ENCODE measurements around the gene CUX1.
"Not testable (repeated sequence)": the region's sequence is repeated elsewhere in the genome, so short reads cannot be mapped to it uniquely, and the experiment has no call there.

The CUX1 gene

GRCh38 chr7:102169651-102170392 is 352.4 kb downstream of the CUX1 start:
- H3K9ac ChIP-seq (ENCODE audit: low read length): peak overlapping the region; percentile 30
- DNase-seq (ENCODE audit: low read depth): peak; percentile 29
- peaks cover 12% of the 10 kb centered on the region for H3K36me3 ChIP-seq (ENCODE audit: control insufficient read depth, insufficient read depth, low read length, severe bottlenecking)
- H3K9me3 ChIP-seq (ENCODE audit: control insufficient read depth, low read length): no peaks in the 10 kb centered on the region
- peaks cover 17% of the 10 kb centered on the region for H3K4me1 ChIP-seq (ENCODE audit: control insufficient read depth, insufficient read depth, low read length)
- H3K4me3 ChIP-seq (ENCODE audit: low read length): peak overlapping the region; percentile 42
- H3K27me3 ChIP-seq (replicated peaks; ENCODE audit: control insufficient read depth, insufficient read depth, low read length): no peaks in the 10 kb centered on the region

GRCh38 chr7:102170393-102170970 is 353.1 kb downstream of the CUX1 start:
- DNase-seq (ENCODE audit: low read depth): no peak
- no peaks in the 10 kb centered on the region for H3K27me3 ChIP-seq (replicated peaks; ENCODE audit: control insufficient read depth, insufficient read depth, low read length)
- H3K36me3 ChIP-seq (ENCODE audit: control insufficient read depth, insufficient read depth, low read length, severe bottlenecking): peaks cover 12% of the 10 kb centered on the region
- H3K9me3 ChIP-seq (ENCODE audit: control insufficient read depth, low read length): no peaks in the 10 kb centered on the region
- peak overlapping the region; percentile 42 for H3K4me3 ChIP-seq (ENCODE audit: low read length)
- peaks cover 17% of the 10 kb centered on the region for H3K4me1 ChIP-seq (ENCODE audit: control insufficient read depth, insufficient read depth, low read length)
- H3K9ac ChIP-seq (ENCODE audit: low read length): peak overlapping the region; percentile 30

- DNase-seq (ENCODE audit: low read depth): no peak
- Histone ChIP-seq H3K36me3 (ENCODE audit: control insufficient read depth, insufficient read depth, low read length, severe bottlenecking) (peaks cover 13% of the 10 kb centered on the region), H3K4me3 (ENCODE audit: low read length) (no peak overlapping the region), H3K9ac (ENCODE audit: low read length) (no peak overlapping the region), H3K4me1 (ENCODE audit: control insufficient read depth, insufficient read depth, low read length) (peaks cover 17% of the 10 kb centered on the region), H3K27me3 (replicated peaks; ENCODE audit: control insufficient read depth, insufficient read depth, low read length) (no peaks in the 10 kb centered on the region), H3K9me3 (ENCODE audit: control insufficient read depth, low read length) (no peaks in the 10 kb centered on the region)
Measured at GRCh38 chr7:102173669-102174068, 356.2 kb downstream of the CUX1 start.

GRCh38 chr7:102175423-102176170 is 358.2 kb downstream of the CUX1 start:
- H3K27me3 ChIP-seq (replicated peaks; ENCODE audit: control insufficient read depth, insufficient read depth, low read length): no peaks in the 10 kb centered on the region
- H3K9ac ChIP-seq (ENCODE audit: low read length): no peak overlapping the region
- H3K9me3 ChIP-seq (ENCODE audit: control insufficient read depth, low read length): no peaks in the 10 kb centered on the region
- DNase-seq (ENCODE audit: low read depth): no peak
- H3K36me3 ChIP-seq (ENCODE audit: control insufficient read depth, insufficient read depth, low read length, severe bottlenecking): peaks cover 20% of the 10 kb centered on the region
- H3K4me3 ChIP-seq (ENCODE audit: low read length): no peak overlapping the region
- H3K4me1 ChIP-seq (ENCODE audit: control insufficient read depth, insufficient read depth, low read length): peaks cover under 1% of the 10 kb centered on the region

GRCh38 chr7:102178410-102178809 is 361.0 kb downstream of the CUX1 start:
- Histone ChIP-seq H3K36me3 (ENCODE audit: control insufficient read depth, insufficient read depth, low read length, severe bottlenecking) (peaks cover 19% of the 10 kb centered on the region), H3K27me3 (replicated peaks; ENCODE audit: control insufficient read depth, insufficient read depth, low read length) (no peaks in the 10 kb centered on the region)

GRCh38 chr7:102180727-102181126 is 363.3 kb downstream of the CUX1 start:
- no peak overlapping the region for H3K4me3 ChIP-seq (ENCODE audit: low read length)
- no peaks in the 10 kb centered on the region for H3K9me3 ChIP-seq (ENCODE audit: control insufficient read depth, low read length)
- no peaks in the 10 kb centered on the region for H3K27me3 ChIP-seq (replicated peaks; ENCODE audit: control insufficient read depth, insufficient read depth, low read length)
- DNase-seq (ENCODE audit: low read depth): no peak
- H3K9ac ChIP-seq (ENCODE audit: low read length): no peak overlapping the region
- H3K4me1 ChIP-seq (ENCODE audit: control insufficient read depth, insufficient read depth, low read length): no peaks in the 10 kb centered on the region
- peaks cover 18% of the 10 kb centered on the region for H3K36me3 ChIP-seq (ENCODE audit: control insufficient read depth, insufficient read depth, low read length, severe bottlenecking)

More at GRCh38 chr7:102178410-102178809, 361.0 kb downstream of the CUX1 start:
- no peak for DNase-seq (ENCODE audit: low read depth)
- Histone ChIP-seq H3K4me3 (ENCODE audit: low read length) (no peak overlapping the region), H3K9me3 (ENCODE audit: control insufficient read depth, low read length) (no peaks in the 10 kb centered on the region), H3K9ac (ENCODE audit: low read length) (no peak overlapping the region), H3K4me1 (ENCODE audit: control insufficient read depth, insufficient read depth, low read length) (no peaks in the 10 kb centered on the region)

- Histone ChIP-seq H3K4me1 (ENCODE audit: control insufficient read depth, insufficient read depth, low read length) (no peaks in the 10 kb centered on the region), H3K27me3 (replicated peaks; ENCODE audit: control insufficient read depth, insufficient read depth, low read length) (no peaks in the 10 kb centered on the region), H3K36me3 (ENCODE audit: control insufficient read depth, insufficient read depth, low read length, severe bottlenecking) (peaks cover 21% of the 10 kb centered on the region), H3K9me3 (ENCODE audit: control insufficient read depth, low read length) (no peaks in the 10 kb centered on the region), H3K9ac (ENCODE audit: low read length) (no peak overlapping the region), H3K4me3 (ENCODE audit: low read length) (no peak overlapping the region)
- DNase-seq (ENCODE audit: low read depth): no peak
Measured at GRCh38 chr7:102181517-102181916, 364.1 kb downstream of the CUX1 start.

GRCh38 chr7:102182016-102182415 is 364.6 kb downstream of the CUX1 start:
- H3K4me1 ChIP-seq (ENCODE audit: control insufficient read depth, insufficient read depth, low read length): no peaks in the 10 kb centered on the region
- H3K4me3 ChIP-seq (ENCODE audit: low read length): no peak overlapping the region
- no peak for DNase-seq (ENCODE audit: low read depth)
- H3K9ac ChIP-seq (ENCODE audit: low read length): no peak overlapping the region
- H3K9me3 ChIP-seq (ENCODE audit: control insufficient read depth, low read length): no peaks in the 10 kb centered on the region
- H3K27me3 ChIP-seq (replicated peaks; ENCODE audit: control insufficient read depth, insufficient read depth, low read length): no peaks in the 10 kb centered on the region
- peaks cover 21% of the 10 kb centered on the region for H3K36me3 ChIP-seq (ENCODE audit: control insufficient read depth, insufficient read depth, low read length, severe bottlenecking)

- H3K27me3 ChIP-seq (replicated peaks; ENCODE audit: control insufficient read depth, insufficient read depth, low read length); H3K9me3 ChIP-seq (ENCODE audit: control insufficient read depth, low read length); H3K9ac ChIP-seq (ENCODE audit: low read length); H3K4me1 ChIP-seq (ENCODE audit: control insufficient read depth, insufficient read depth, low read length); DNase-seq (ENCODE audit: low read depth); H3K4me3 ChIP-seq (ENCODE audit: low read length): not testable (repeated sequence)
- peaks cover 15% of the 10 kb centered on the region for H3K36me3 ChIP-seq (ENCODE audit: control insufficient read depth, insufficient read depth, low read length, severe bottlenecking)
Measured at GRCh38 chr7:102183848-102184247, 366.4 kb downstream of the CUX1 start.

GRCh38 chr7:102184303-102184702 is 366.9 kb downstream of the CUX1 start:
- Histone ChIP-seq H3K4me1 (ENCODE audit: control insufficient read depth, insufficient read depth, low read length) (no peaks in the 10 kb centered on the region), H3K9me3 (ENCODE audit: control insufficient read depth, low read length) (no peaks in the 10 kb centered on the region), H3K9ac (ENCODE audit: low read length) (no peak overlapping the region), H3K4me3 (ENCODE audit: low read length) (no peak overlapping the region), H3K27me3 (replicated peaks; ENCODE audit: control insufficient read depth, insufficient read depth, low read length) (no peaks in the 10 kb centered on the region), H3K36me3 (ENCODE audit: control insufficient read depth, insufficient read depth, low read length, severe bottlenecking) (peaks cover 14% of the 10 kb centered on the region)
- no peak for DNase-seq (ENCODE audit: low read depth)

GRCh38 chr7:102185796-102186195 is 368.4 kb downstream of the CUX1 start:
- no peak for DNase-seq (ENCODE audit: low read depth)
- no peaks in the 10 kb centered on the region for H3K9me3 ChIP-seq (ENCODE audit: control insufficient read depth, low read length)
- H3K27me3 ChIP-seq (replicated peaks; ENCODE audit: control insufficient read depth, insufficient read depth, low read length): no peaks in the 10 kb centered on the region
- H3K9ac ChIP-seq (ENCODE audit: low read length): no peak overlapping the region
- peaks cover 23% of the 10 kb centered on the region for H3K36me3 ChIP-seq (ENCODE audit: control insufficient read depth, insufficient read depth, low read length, severe bottlenecking)
- no peak overlapping the region for H3K4me3 ChIP-seq (ENCODE audit: low read length)
- H3K4me1 ChIP-seq (ENCODE audit: control insufficient read depth, insufficient read depth, low read length): no peaks in the 10 kb centered on the region
